ENCODE measurements around the gene CCDC182.

The CCDC182 gene

DNA sequence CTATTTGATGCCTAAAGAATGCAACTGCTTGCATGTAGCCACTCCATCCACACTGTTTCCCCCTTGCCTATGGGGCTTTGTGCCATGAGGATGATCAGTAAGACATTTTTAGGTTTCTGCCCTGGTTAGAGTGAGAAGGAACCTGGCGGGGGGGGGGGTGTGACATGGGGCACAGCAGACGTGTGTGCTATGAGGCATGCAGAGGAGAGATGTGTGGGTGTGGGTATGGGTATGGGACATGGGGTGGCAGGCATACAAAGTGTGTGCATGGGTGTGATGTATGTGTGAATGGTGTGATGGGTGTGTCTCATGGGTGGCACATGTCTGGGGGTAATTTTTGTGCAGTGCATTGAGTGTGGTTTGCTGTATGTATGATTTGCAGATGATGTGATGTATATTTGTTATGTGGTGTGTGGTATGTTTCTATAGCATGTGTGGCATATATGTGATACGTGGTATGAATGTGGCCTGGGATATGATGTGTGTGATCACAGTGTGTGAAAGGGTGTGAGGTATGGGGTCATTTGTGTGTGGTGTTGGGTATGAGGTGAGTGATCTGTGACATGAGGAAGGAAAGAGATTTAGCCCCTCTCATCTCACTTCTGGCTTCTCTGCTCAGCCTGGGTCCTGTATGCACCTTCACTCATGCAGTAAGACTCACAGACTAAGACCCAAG, 14.9 kb downstream of the CCDC182 start:
- CTCF ChIA-PET = interaction anchor here (2.5 to 4.1 kb wide), 2 partner anchors 10 to 487 kb away, joined by 7 to 14 read pairs; no protein-coding TSS in a partner anchor
- no peak for DNase-seq (ENCODE audit: extremely low spot score)
- POLR2A ChIA-PET = no interaction called here
- TF ChIP-seq, protein P1, sequence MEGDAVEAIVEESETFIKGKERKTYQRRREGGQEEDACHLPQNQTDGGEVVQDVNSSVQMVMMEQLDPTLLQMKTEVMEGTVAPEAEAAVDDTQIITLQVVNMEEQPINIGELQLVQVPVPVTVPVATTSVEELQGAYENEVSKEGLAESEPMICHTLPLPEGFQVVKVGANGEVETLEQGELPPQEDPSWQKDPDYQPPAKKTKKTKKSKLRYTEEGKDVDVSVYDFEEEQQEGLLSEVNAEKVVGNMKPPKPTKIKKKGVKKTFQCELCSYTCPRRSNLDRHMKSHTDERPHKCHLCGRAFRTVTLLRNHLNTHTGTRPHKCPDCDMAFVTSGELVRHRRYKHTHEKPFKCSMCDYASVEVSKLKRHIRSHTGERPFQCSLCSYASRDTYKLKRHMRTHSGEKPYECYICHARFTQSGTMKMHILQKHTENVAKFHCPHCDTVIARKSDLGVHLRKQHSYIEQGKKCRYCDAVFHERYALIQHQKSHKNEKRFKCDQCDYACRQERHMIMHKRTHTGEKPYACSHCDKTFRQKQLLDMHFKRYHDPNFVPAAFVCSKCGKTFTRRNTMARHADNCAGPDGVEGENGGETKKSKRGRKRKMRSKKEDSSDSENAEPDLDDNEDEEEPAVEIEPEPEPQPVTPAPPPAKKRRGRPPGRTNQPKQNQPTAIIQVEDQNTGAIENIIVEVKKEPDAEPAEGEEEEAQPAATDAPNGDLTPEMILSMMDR (IDR thresholded peaks at IDR 0.05; ENCODE audit: control extremely low read depth, extremely low read depth, low read depth, missing control alignments) = no peak

DNA sequence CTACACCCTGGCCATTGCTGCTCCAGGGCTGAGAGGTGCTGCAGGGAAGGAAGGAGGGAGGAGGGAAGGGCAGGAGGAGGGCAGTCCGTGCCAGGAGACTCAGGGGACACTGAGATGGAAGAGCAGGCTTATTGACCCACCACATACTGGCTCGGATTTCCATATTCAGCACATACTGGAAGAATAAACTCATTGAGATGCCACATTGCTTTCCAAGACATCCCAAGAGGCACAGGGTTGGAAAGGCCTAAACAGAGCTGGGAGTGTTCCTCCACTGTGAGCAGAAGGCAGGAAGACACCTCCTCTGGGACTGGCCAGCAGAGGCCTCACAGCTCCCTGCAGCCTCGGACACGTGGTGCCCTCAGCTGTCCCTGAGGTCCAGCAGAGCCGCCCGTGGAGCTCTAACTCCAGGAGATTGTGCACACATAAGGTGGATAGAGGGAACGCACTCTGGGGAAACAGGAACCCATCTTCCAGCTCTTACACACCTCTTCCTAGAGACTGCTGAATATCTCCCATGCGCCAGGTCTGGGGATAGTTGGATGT, 17.4 kb downstream of the CCDC182 start:
- POLR2A ChIA-PET = interaction anchor here (0.6 kb wide), 1 partner anchor 355 kb away, joined by 4 read pairs; the partner anchor contains the start of gene DYNLL2
- CTCF ChIA-PET = interaction anchor here (1.2 to 4.1 kb wide), 2 partner anchors 13 to 20 kb away, joined by 5 to 14 read pairs; no protein-coding TSS in a partner anchor

DNA sequence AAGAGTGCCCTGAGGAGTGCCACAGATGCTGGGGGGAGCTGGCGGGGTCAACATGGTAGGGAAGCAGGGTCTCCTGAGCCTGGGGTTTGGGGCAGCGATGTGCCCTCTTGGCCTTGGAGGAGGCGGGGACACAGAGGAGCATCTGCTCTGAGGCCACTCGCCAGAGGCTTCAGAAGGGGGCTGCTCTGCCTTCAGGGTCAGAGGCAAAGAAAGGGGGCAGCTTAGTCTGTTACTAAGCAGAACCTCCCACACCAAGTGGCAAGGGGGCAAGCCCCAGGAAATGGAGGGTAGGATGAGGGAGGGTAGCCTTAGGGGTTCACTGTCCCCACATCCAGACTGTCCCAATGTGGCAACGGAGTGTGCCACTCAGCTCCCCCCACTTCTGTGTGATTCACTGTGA, 18.3 kb downstream of the CCDC182 start:
- TF ChIP-seq, protein P1 (IDR thresholded peaks at IDR 0.05; ENCODE audit: control extremely low read depth, extremely low read depth, low read depth, missing control alignments) = no peak
- ChIA-PET CTCF (interaction anchor here (1.1 to 4.1 kb wide), 3 partner anchors 10 to 483 kb away, joined by 4 to 14 read pairs (median 5); no protein-coding TSS in a partner anchor), POLR2A (no interaction called here)
- no peak for DNase-seq (ENCODE audit: extremely low spot score)

More for the DNA sequence above, 17.4 kb downstream of the CCDC182 start:
- TF ChIP-seq, protein P1 (IDR thresholded peaks at IDR 0.05; ENCODE audit: control extremely low read depth, extremely low read depth, low read depth, missing control alignments) = no peak
- no peak for DNase-seq (ENCODE audit: extremely low spot score)

DNA sequence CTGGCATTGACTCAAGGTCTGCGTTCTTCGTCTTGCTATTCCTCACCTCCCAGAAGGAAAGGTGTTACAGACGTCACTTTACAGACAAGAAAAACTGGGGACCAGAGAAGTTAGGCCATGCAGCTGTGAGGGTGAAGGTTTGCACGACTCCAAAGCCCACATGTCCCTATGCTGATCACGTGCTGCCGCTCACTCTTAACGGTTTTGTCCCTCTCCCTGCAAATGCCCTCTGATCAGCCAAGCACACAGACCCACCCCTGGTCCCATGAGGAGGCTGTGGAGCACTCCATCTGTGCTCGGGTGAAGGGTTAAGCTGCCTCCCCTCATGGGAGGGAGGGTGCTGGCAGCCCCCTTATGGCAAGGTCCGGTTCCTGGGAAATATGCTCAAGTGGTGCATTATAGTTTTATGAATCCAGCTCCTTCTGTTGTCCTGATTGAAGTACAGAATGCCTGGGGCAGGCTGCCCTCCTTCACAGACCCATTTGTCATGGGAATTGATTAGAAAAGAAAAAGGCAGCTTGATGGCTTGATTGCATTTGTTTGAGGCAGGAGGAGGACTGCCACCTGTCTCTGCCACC, 18.8 kb downstream of the CCDC182 start:
- ChIA-PET POLR2A (no interaction called here), CTCF (interaction anchor here (1.1 to 4.1 kb wide), 3 partner anchors 11 to 483 kb away, joined by 4 to 14 read pairs (median 5); no protein-coding TSS in a partner anchor)
- TF ChIP-seq, protein P1 (IDR thresholded peaks at IDR 0.05; ENCODE audit: control extremely low read depth, extremely low read depth, low read depth, missing control alignments) = no peak
- no peak for DNase-seq (ENCODE audit: extremely low spot score)

DNA sequence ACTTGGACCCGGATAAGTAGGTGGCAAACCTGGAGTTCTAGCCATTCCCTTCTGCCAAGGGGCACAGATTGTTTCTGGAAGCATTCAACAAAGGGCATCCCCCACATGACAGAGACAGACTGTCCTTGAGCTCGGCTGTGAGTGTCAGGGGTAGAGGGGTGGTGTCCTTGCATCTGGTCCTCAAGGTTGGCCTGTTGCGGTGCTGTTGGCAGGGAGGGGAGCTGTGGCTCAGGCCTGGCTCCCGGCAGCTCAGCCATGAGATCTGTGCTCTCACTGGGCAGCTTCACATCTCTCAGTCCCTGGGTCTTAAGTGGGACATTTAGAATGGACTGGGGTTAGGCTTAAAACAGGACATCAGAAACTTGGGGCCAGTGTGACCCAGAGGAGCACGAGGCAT, 20.4 kb downstream of the CCDC182 start:
- no peak for DNase-seq (ENCODE audit: extremely low spot score)
- ChIA-PET POLR2A (no interaction called here), CTCF (interaction anchor here (1.8 to 2.7 kb wide), 3 partner anchors 11 to 22 kb away, joined by 6 to 14 read pairs (median 8); no protein-coding TSS in a partner anchor)
- TF ChIP-seq, protein P1 (IDR thresholded peaks at IDR 0.05; ENCODE audit: control extremely low read depth, extremely low read depth, low read depth, missing control alignments) = no peak

DNA sequence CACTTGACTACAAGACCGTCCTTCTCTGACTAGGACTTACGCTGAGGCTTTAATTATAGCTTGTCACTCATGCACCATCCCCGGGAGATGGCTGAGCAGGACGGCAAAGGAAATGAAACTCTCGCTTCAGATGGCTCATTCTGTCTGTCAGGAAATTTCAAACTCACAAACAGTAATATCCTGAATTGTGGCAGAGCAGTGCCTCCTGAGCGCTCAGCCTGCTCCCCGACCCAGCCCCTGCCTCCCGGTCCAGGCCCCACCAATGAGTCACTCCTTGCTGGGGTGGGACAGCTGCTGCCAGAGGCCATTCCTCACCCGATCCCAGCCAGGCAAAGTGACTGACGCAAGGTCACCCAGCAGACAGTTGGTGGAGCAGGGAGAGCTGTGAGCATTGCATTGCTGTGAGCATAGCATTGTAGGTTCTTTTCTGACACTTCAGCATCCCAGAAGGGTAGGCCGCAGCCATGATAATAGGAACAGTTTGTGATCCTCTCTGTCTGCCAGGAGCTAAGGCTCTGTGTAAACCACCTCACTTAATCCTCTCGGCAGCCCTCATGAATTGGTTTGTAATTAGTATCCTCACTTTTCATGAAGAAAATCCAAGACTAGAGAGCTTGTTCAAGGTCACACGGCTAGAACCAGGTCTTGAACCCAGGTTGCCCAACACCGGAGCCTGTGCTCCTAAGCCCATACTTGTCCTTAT, 20.9 kb downstream of the CCDC182 start:
- ChIA-PET POLR2A (no interaction called here), CTCF (interaction anchor here (1.1 to 2.7 kb wide), 4 partner anchors 11 to 480 kb away, joined by 3 to 14 read pairs (median 7); no protein-coding TSS in a partner anchor)
- DNase-seq (ENCODE audit: extremely low spot score) = peak; percentile 60
- TF ChIP-seq, protein P1 (IDR thresholded peaks at IDR 0.05; ENCODE audit: control extremely low read depth, extremely low read depth, low read depth, missing control alignments) = no peak

Data from GM10248 (cell line).